Astrocyte (in vitro differentiated cells and primary cell): ENCODE measurements around the gene CCDC137.

Experiments
- CTCF ChIP-seq: IDR thresholded peaks from 2 replicates; pipeline ENCODE4 v1.5.1; 2011; ENCODE audit warnings: low read depth, mild to moderate bottlenecking, inconsistent platforms, low read length, moderate library complexity; ENCODE audit not compliant: insufficient read depth
- EZH2 ChIP-seq: IDR thresholded peaks from 2 replicates; pipeline ENCODE4 v1.6.1; 2012; ENCODE audit warnings: mild to moderate bottlenecking, low read length, inconsistent platforms; ENCODE audit not compliant: insufficient read depth

GRCh38 chr17:81714412-81715106, 48.0 kb downstream of the CCDC137 start:
- no peak for TF ChIP-seq CTCF
- no peak for TF ChIP-seq EZH2
